Fibroblast of mammary gland (primary cell): Measurements from ENCODE around the gene TMC3.

Experiments used
- DNase-seq: peaks from one replicate; pipeline ENCODE4 v3.0.0-alpha.2; 2010; ENCODE audit warnings: low read depth
- H3K4me3 ChIP-seq: 2 replicates; pipeline ENCODE4 v1.5.1; 2011; ENCODE audit warnings: low read depth, mild to moderate bottlenecking, low read length, moderate library complexity; ENCODE audit not compliant: control insufficient read depth
- TF ChIP-seq, protein P1 (sequence below): conservative IDR thresholded peaks from 2 replicates; pipeline ENCODE4 v1.5.1; 2011; ENCODE audit warnings: low read depth, low read length, inconsistent platforms; ENCODE audit not compliant: control insufficient read depth, insufficient read depth

Gene TMC3

DNA sequence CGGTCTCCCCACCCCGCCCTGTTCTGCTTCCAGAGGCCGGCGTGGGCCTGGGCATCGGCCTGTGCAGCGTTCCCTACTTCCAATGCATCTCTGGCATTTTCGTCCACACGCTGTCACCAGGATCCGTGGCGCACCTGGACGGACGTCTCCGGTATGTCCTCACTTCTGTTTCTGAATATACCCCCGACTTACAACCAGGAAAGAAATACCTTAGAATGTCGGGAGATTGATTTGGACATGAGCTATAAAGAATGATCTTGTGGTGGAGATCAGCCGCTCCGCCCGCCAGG, 91.5 kb downstream of the TMC3 start:
- TF ChIP-seq, protein P1, sequence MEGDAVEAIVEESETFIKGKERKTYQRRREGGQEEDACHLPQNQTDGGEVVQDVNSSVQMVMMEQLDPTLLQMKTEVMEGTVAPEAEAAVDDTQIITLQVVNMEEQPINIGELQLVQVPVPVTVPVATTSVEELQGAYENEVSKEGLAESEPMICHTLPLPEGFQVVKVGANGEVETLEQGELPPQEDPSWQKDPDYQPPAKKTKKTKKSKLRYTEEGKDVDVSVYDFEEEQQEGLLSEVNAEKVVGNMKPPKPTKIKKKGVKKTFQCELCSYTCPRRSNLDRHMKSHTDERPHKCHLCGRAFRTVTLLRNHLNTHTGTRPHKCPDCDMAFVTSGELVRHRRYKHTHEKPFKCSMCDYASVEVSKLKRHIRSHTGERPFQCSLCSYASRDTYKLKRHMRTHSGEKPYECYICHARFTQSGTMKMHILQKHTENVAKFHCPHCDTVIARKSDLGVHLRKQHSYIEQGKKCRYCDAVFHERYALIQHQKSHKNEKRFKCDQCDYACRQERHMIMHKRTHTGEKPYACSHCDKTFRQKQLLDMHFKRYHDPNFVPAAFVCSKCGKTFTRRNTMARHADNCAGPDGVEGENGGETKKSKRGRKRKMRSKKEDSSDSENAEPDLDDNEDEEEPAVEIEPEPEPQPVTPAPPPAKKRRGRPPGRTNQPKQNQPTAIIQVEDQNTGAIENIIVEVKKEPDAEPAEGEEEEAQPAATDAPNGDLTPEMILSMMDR, result no peak
- H3K4me3 ChIP-seq, result no peak overlapping the region
- DNase-seq, result no peak

DNA sequence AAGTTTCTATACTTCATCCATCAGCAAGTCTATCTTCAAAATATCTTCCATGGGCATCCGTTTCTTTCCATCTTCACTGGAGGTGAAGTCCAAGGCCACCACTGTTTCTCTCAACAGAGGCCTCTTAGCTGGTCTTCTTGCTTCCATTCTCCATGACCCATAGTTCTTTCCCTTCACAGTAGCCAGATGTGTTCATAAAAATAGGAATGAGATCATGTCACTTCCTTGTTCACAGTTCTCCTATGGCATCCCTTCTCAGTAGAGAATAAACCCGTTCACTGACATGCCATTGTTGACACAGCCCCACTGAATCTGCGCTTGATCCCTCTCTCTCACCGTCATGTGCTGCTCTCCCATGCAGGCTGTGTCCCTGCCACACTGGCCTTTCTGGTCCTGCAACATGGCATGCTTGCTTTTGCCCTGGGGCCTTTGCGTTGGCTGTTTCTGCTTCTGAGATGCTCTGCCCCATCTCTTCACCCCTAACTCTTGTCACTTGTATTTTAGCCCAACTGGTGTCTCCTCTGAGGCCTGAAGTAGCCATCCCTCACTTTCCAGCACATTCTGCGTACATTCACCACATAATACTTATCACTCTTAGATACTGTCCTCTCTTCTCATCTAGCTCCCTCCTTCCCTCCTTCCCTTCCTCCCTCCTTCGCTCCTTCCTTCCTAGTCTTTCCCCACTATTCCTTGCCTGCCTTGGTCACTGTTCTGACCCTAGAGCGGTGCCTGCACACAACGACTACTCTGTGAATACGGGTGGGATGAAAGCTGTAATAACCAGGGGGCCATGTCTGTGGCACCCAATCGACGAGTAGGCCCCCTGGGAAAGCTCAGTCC, 92.0 kb downstream of the TMC3 start:
- TF ChIP-seq, protein P1, result no peak
- no peak for DNase-seq
- no peak overlapping the region for H3K4me3 ChIP-seq

DNA sequence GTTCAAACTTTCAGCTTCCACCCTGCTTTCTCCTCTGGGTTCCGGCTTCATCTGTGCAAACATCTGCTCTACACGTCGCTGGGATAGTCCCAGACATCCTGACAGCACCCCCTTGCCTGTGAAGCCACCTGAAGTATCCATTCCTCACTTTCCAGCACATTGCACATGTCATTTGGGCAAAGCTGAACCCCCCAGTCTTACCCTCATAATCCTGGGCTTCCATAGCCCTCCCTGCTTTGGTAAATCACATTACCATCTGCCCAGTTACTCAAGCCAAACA, 92.6 kb downstream of the TMC3 start:
- no peak overlapping the region for H3K4me3 ChIP-seq
- DNase-seq, result no peak
- TF ChIP-seq, protein P1, result no peak
